HG03108 (cell line): Measurements from ENCODE around the gene LIX1L.

Experiments used
- ATAC-seq: cut with Tn5 transposase; IDR thresholded peaks from one replicate; pipeline ENCODE4 v1.9.1; 2021; ENCODE audit warnings: moderate library complexity; ENCODE audit not compliant: unreplicated experiment

LIX1L gene

GRCh38 chr1:145957443-145958319 lies at the start of gene LIX1L:
TSS of gene LIX1L (minus strand) at chr1:145958017. CDS start at chr1:145957927, 90 bp downstream.
- ATAC-seq: peak; percentile 85

GRCh38 chr1:146001709-146002108 lies 43.9 kb upstream of the LIX1L start:
- ATAC-seq: no peak

- ATAC-seq: no peak
Measured at GRCh38 chr1:145999321-146000024, 41.7 kb upstream of the LIX1L start.

- no peak for ATAC-seq
Measured at GRCh38 chr1:145997718-145998023, 39.9 kb upstream of the LIX1L start.

- ATAC-seq: no peak
Measured at GRCh38 chr1:145997016-145997717, 39.4 kb upstream of the LIX1L start.

GRCh38 chr1:145996433-145997015 lies 38.7 kb upstream of the LIX1L start, which contains the start of gene TXNIP:
TSS of gene TXNIP (minus strand) at chr1:145996579. CDS start at chr1:145996266, 313 bp downstream.
- ATAC-seq: peak; percentile 89

GRCh38 chr1:145995964-145996432 lies 38.2 kb upstream of the LIX1L start:
- no peak for ATAC-seq

GRCh38 chr1:145995148-145995881 lies 37.5 kb upstream of the LIX1L start:
- ATAC-seq: no peak

- ATAC-seq: no peak
Measured at GRCh38 chr1:145994391-145995120, 36.7 kb upstream of the LIX1L start.

- ATAC-seq: no peak
Measured at GRCh38 chr1:145993618-145994390, 36.0 kb upstream of the LIX1L start.

- ATAC-seq: no peak
Measured at GRCh38 chr1:145992958-145993617, 35.3 kb upstream of the LIX1L start.

- ATAC-seq: no peak
Measured at GRCh38 chr1:145992502-145992936, 34.7 kb upstream of the LIX1L start.

GRCh38 chr1:145991735-145992412 lies 34.1 kb upstream of the LIX1L start:
- ATAC-seq: no peak

GRCh38 chr1:145990249-145990855 lies 32.5 kb upstream of the LIX1L start:
- no peak for ATAC-seq

- no peak for ATAC-seq
Measured at GRCh38 chr1:145988773-145989172, 31.0 kb upstream of the LIX1L start.

- no peak for ATAC-seq
Measured at GRCh38 chr1:145987926-145988325, 30.1 kb upstream of the LIX1L start.

- no peak for ATAC-seq
Measured at GRCh38 chr1:145986551-145986950, 28.7 kb upstream of the LIX1L start.
